ENCODE measurements around the gene CES3.

- TF ChIP-seq CTCF (conservative IDR thresholded peaks at IDR 0.05; ENCODE audit: low read length) (no peak), EZH2phosphoT487 (IDR thresholded peaks at IDR 0.05; ENCODE audit: borderline replicate concordance, low read depth, low read length) (no peak)
Measured at GRCh38 chr16:66943426-66944053, 17.5 kb upstream of the CES3 start.

Data from OCI-LY7 (cell line).